Activated CD4-positive, alpha-beta T cell treated with anti-CD3 and anti-CD28 coated beads, Interleukin-2, amount 10 ng/mL, durations not matched to agents 24 days and 14 days (primary cell): Measurements from ENCODE around the gene ACTC1. TPM values are rescaled to one million over a fixed set of nuclear protein-coding genes. Genes with fewer than 3 reads are reported as not detected.

Source experiments
- DNase-seq: peaks from one replicate; pipeline ENCODE4 v3.0.0; 2022
- H3K27ac Mint-ChIP-seq: one replicate; pipeline ENCODE4 v1.8.0; 2022; ENCODE audit warnings: mild to moderate bottlenecking, mixed read lengths
- H3K27me3 Mint-ChIP-seq: one replicate; pipeline ENCODE4 v1.8.0; 2022; ENCODE audit warnings: mixed read lengths
- H3K36me3 Mint-ChIP-seq: one replicate; pipeline ENCODE4 v1.8.0; 2022; ENCODE audit warnings: low read depth, mild to moderate bottlenecking, mixed read lengths
- H3K4me1 Mint-ChIP-seq: one replicate; pipeline ENCODE4 v1.8.0; 2021; ENCODE audit warnings: mixed read lengths
- H3K4me3 Mint-ChIP-seq: one replicate; pipeline ENCODE4 v1.8.0; 2022; ENCODE audit warnings: mild to moderate bottlenecking, moderate library complexity, mixed read lengths
- H3K9me3 Mint-ChIP-seq: one replicate; pipeline ENCODE4 v1.8.0; 2021; ENCODE audit warnings: mixed read lengths
- intact Hi-C: fragments of 100-400 bp; cut with micrococcal nuclease; formaldehyde crosslinking; loops from one replicate; pipeline ENCODE4 v1.15.1; 2023
- total RNA-seq: library from RNA; stranded (reverse); gene quantifications from 2 replicates; pipeline ENCODE4 v1.2.3, GENCODE V29; 2022

The ACTC1 gene
- total RNA-seq, 1 donor from 2014 or later, result not detected

GRCh38 chr15:34790121-34790520, 5.2 kb downstream of the ACTC1 start:
- H3K9me3 Mint-ChIP-seq, result no peaks in the 10 kb centered on the region
- H3K27ac Mint-ChIP-seq, result no peak overlapping the region
- no peaks in the 10 kb centered on the region for H3K4me1 Mint-ChIP-seq
- no peak for DNase-seq
- H3K27me3 Mint-ChIP-seq, result peaks cover 35% of the 10 kb centered on the region
- intact Hi-C loops, result no loop called here
- H3K36me3 Mint-ChIP-seq, result no peaks in the 10 kb centered on the region
- no peak overlapping the region for H3K4me3 Mint-ChIP-seq

DNA sequence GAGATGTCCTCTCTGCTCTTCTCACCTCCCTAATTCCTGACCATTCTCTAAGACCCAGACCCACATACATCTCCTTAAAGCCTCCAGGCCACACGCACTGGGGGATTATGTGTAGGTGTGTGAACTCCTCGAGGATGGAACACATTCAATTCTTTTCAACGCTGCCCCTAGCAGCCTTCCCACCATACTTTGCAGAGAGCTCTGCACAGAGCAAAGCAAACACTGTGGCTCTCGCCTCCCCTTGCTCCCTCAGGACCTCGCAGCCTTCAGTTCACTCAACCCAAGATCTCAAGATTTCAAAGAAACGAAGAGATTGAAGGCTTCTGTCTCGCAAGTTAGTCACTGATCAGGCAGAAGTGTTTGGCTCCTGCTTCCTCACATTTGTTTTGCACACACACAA, 6.0 kb downstream of the ACTC1 start:
- Mint-ChIP-seq H3K36me3 (no peaks in the 10 kb centered on the region), H3K4me1 (no peaks in the 10 kb centered on the region), H3K4me3 (no peak overlapping the region), H3K27ac (no peak overlapping the region), H3K9me3 (no peaks in the 10 kb centered on the region), H3K27me3 (peaks cover 30% of the 10 kb centered on the region)
- intact Hi-C loops, result no loop called here
- no peak for DNase-seq

DNA sequence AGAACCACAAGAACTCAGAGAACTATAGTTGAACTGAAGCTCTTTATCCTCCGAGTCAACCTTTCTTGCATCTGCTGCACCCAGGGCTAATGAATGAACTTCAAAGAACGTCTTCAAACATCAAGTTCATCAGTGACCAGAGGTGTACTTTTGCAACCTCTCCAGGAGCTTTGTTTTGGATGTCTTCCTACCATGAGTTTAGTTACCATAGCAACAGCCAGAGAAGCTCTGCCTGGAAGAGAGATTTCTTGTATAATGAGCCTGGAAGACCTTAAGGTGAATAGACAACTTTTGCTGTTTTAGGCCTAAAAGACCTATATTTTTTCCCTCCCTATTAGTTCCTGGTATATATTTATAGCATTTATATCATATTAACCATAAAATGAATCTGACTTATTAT, 9.1 kb downstream of the ACTC1 start:
- intact Hi-C loops, result no loop called here
- no peaks in the 10 kb centered on the region for H3K4me1 Mint-ChIP-seq
- H3K9me3 Mint-ChIP-seq, result no peaks in the 10 kb centered on the region
- H3K4me3 Mint-ChIP-seq, result no peak overlapping the region
- no peaks in the 10 kb centered on the region for H3K36me3 Mint-ChIP-seq
- peaks cover 9% of the 10 kb centered on the region for H3K27me3 Mint-ChIP-seq
- H3K27ac Mint-ChIP-seq, result no peak overlapping the region
- DNase-seq, result no peak

DNA sequence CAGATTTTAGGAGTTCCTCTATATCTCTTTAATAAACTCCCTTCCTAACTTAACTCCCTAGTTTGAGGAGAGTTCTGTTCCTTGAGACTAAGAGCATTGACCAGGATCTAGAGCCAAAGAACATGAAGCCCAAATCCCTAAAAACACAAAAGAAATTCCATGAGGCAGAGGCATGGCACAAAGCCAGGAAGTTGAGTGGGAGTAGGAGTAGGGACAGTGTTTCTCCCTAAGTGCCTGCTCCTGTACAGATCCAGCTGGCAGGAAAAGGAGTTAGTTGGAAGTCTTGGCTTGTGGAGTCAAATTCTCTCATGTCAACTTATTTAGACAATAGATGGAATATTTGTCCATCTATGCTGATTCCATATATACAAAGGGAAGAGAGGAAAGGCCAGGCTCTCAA, 11.4 kb downstream of the ACTC1 start:
- no peak overlapping the region for H3K27ac Mint-ChIP-seq
- no peaks in the 10 kb centered on the region for H3K4me1 Mint-ChIP-seq
- H3K27me3 Mint-ChIP-seq, result peaks cover 8% of the 10 kb centered on the region
- intact Hi-C loops, result no loop called here
- DNase-seq, result no peak
- H3K9me3 Mint-ChIP-seq, result peaks cover 3% of the 10 kb centered on the region
- no peak overlapping the region for H3K4me3 Mint-ChIP-seq
- no peaks in the 10 kb centered on the region for H3K36me3 Mint-ChIP-seq

GRCh38 chr15:34783431-34783830, 11.9 kb downstream of the ACTC1 start:
- no peak overlapping the region for H3K4me3 Mint-ChIP-seq
- intact Hi-C loops, result no loop called here
- peaks cover 8% of the 10 kb centered on the region for H3K27me3 Mint-ChIP-seq
- no peaks in the 10 kb centered on the region for H3K4me1 Mint-ChIP-seq
- H3K27ac Mint-ChIP-seq, result no peak overlapping the region
- no peaks in the 10 kb centered on the region for H3K36me3 Mint-ChIP-seq
- peaks cover 3% of the 10 kb centered on the region for H3K9me3 Mint-ChIP-seq
- DNase-seq, result no peak

GRCh38 chr15:34782901-34783300, 12.4 kb downstream of the ACTC1 start:
- H3K27me3 Mint-ChIP-seq, result peaks cover 8% of the 10 kb centered on the region
- peaks cover 3% of the 10 kb centered on the region for H3K9me3 Mint-ChIP-seq
- no peak overlapping the region for H3K27ac Mint-ChIP-seq
- intact Hi-C loops, result no loop called here
- H3K4me3 Mint-ChIP-seq, result no peak overlapping the region
- DNase-seq, result no peak
- no peaks in the 10 kb centered on the region for H3K4me1 Mint-ChIP-seq
- no peaks in the 10 kb centered on the region for H3K36me3 Mint-ChIP-seq

DNA sequence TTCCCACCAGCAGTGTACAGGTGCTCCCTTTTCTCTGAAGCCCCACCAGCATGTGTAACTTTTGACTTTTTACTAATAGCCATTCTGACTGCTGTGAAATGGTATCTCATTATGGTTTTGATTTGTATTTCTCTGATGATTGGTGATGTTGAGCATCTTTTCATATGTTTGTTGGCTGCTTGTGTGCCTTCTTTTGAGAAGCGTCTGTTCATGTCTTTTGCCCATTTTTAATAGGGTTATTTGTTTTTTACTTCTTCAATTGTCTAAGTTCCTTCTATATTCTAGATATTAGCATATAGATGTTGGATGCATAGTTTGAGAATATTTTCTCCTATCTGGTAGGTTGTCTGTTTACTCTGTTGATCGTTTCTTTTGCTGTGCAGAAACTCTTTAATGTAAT, 14.6 kb downstream of the ACTC1 start:
- no peak for DNase-seq
- Mint-ChIP-seq H3K4me1 (no peaks in the 10 kb centered on the region), H3K36me3 (no peaks in the 10 kb centered on the region), H3K27me3 (peaks cover 8% of the 10 kb centered on the region), H3K4me3 (no peak overlapping the region), H3K9me3 (peaks cover 3% of the 10 kb centered on the region), H3K27ac (no peak overlapping the region)
- intact Hi-C loops, result no loop called here

DNA sequence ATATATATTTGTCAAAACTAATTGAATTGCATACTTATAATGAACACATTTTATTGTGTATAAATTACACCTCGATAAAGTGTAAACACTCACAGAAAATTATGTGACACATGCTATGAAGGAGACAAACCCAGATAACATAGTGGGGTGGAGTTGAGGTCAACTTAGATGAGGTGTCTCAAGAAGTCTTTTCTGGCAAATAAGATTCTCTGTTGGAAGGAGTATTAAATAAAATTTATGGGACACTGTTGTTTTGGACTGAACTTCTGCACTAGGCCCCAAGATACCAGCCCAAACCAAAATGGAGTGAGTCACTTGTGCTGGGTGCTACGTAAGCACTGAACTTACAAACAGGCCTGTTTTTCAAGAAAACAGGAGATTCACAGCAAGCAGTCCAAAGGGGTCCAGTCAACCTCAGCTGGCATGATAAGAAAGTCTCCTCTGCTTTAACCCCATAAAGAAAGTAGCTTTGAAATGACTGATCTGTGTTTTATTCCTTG, 18.7 kb downstream of the ACTC1 start:
- DNase-seq, result no peak
- intact Hi-C loops, result no loop called here
- H3K36me3 Mint-ChIP-seq, result no peaks in the 10 kb centered on the region
- no peak overlapping the region for H3K4me3 Mint-ChIP-seq
- peaks cover 11% of the 10 kb centered on the region for H3K27me3 Mint-ChIP-seq
- peaks cover 3% of the 10 kb centered on the region for H3K9me3 Mint-ChIP-seq
- no peak overlapping the region for H3K27ac Mint-ChIP-seq
- no peaks in the 10 kb centered on the region for H3K4me1 Mint-ChIP-seq

DNA sequence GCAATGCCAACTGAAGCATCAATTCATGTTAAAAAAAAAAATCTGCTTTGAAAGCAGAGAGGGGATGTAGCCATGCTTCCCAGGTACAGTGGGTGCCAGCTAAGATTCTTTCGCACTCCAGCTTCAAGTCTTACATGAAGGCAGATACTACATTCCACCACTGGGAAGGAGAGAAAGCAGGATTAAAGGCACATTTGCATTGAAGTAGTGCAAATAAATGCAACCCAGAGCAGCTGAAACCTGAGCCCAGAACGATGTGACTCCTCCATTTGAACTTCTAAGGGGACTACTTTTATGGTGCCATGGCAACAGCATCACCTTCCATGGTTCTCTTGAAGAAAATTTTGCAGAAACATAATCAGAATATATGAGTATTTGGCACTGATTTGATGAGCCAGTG, 21.4 kb downstream of the ACTC1 start:
- H3K36me3 Mint-ChIP-seq, result no peaks in the 10 kb centered on the region
- H3K27ac Mint-ChIP-seq, result no peak overlapping the region
- peaks cover 8% of the 10 kb centered on the region for H3K27me3 Mint-ChIP-seq
- no peak for DNase-seq
- intact Hi-C loops, result no loop called here
- no peaks in the 10 kb centered on the region for H3K4me1 Mint-ChIP-seq
- no peaks in the 10 kb centered on the region for H3K9me3 Mint-ChIP-seq
- no peak overlapping the region for H3K4me3 Mint-ChIP-seq

- Mint-ChIP-seq H3K4me1 (no peaks in the 10 kb centered on the region), H3K4me3 (no peak overlapping the region), H3K9me3 (no peaks in the 10 kb centered on the region), H3K27ac (no peak overlapping the region), H3K27me3 (peaks cover 8% of the 10 kb centered on the region), H3K36me3 (no peaks in the 10 kb centered on the region)
- DNase-seq, result no peak
- intact Hi-C loops, result no loop called here
These were observed 22.3 kb downstream of the ACTC1 start for GRCh38 chr15:34773013-34773412.

DNA sequence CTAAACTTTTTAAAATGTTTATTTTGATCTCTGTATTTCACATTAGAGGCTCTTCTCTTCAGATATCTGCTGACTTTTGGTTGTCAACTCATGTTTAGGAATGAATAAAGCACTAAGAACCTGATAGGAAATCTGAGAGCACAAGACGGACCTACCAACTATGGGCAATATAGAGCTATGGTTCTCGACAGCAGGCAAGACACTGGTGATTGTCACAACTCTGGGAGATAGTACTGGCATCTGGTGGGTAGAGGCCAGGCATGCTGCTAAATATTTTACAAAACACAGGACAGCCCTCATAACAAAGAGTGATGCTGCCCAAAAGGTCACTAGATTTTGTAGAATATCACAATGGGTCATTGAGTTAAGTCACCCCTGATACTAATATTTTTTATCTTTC, 23.0 kb downstream of the ACTC1 start:
- no peaks in the 10 kb centered on the region for H3K36me3 Mint-ChIP-seq
- H3K27me3 Mint-ChIP-seq, result peaks cover 8% of the 10 kb centered on the region
- H3K4me1 Mint-ChIP-seq, result no peaks in the 10 kb centered on the region
- DNase-seq, result no peak
- H3K4me3 Mint-ChIP-seq, result no peak overlapping the region
- no peaks in the 10 kb centered on the region for H3K9me3 Mint-ChIP-seq
- intact Hi-C loops, result no loop called here
- H3K27ac Mint-ChIP-seq, result no peak overlapping the region

GRCh38 chr15:34769711-34770110, 25.6 kb downstream of the ACTC1 start:
- Mint-ChIP-seq H3K27ac (no peak overlapping the region), H3K36me3 (no peaks in the 10 kb centered on the region), H3K27me3 (peaks cover 5% of the 10 kb centered on the region), H3K4me1 (no peaks in the 10 kb centered on the region), H3K4me3 (no peak overlapping the region), H3K9me3 (no peaks in the 10 kb centered on the region)
- intact Hi-C loops, result no loop called here
- DNase-seq, result no peak

DNA sequence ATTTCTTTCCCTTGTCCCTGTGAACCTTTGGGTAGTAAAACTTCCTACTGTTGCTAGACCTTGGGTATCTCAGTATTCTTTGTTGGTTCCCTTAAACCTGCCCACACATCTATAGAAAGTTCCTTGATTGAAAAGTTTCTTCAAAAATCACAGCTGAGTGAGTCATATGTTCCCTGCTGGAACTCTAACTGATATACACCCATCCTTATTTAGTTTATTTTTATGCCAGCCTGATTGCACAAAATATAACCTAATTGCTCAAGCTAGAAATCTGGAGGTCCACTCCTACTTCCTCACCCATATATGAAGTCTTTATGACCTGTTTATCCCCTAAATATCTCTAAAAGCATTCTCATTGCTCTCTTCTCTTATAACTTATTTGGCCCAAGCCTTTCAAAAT, 26.8 kb downstream of the ACTC1 start:
- Mint-ChIP-seq H3K27ac (no peak overlapping the region), H3K4me1 (no peaks in the 10 kb centered on the region), H3K4me3 (no peak overlapping the region), H3K27me3 (peaks cover 7% of the 10 kb centered on the region), H3K36me3 (no peaks in the 10 kb centered on the region), H3K9me3 (no peaks in the 10 kb centered on the region)
- DNase-seq, result no peak
- intact Hi-C loops, result no loop called here

DNA sequence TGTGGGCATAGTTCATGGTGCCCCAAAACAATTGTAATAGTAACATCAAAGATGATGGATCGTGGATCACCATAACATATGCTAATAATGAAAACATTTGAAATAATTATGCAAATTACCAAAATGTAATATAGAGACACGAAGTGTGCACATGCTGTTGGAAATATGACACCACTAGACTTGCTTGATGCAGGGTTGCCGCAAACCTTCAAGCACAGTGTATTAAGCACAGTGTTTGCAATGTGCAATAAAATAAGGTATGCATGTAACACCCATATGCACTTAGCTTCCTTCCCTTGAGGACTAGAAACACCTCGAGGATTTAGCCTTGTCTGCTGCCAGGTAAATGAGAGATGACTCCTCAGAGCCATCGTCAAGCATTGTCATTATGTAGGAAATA, 29.6 kb downstream of the ACTC1 start:
- Mint-ChIP-seq H3K4me3 (no peak overlapping the region), H3K4me1 (no peaks in the 10 kb centered on the region), H3K36me3 (no peaks in the 10 kb centered on the region), H3K27me3 (peaks cover 16% of the 10 kb centered on the region), H3K9me3 (no peaks in the 10 kb centered on the region), H3K27ac (no peak overlapping the region)
- no peak for DNase-seq
- intact Hi-C loops, result no loop called here

GRCh38 chr15:34760909-34761308, 34.4 kb downstream of the ACTC1 start:
- Mint-ChIP-seq H3K36me3 (no peaks in the 10 kb centered on the region), H3K27ac (no peak overlapping the region), H3K9me3 (no peaks in the 10 kb centered on the region), H3K4me1 (no peaks in the 10 kb centered on the region), H3K27me3 (peaks cover 38% of the 10 kb centered on the region), H3K4me3 (no peak overlapping the region)
- no peak for DNase-seq
- intact Hi-C loops, result no loop called here
